Vagina (tissue), 2 donors: Measurements from ENCODE around the gene RPRD1B. TPM values are rescaled to one million over a fixed set of nuclear protein-coding genes. Genes with fewer than 3 reads are reported as not detected.

ENCODE experiments used
- DNase-seq, 2 donors: peaks; one replicate each; pipeline ENCODE4 v3.0.0-alpha.2; 2017; ENCODE audit errors: extremely low spot score in 2 of 2
- H3K27ac ChIP-seq: fragments of 200-600 bp; sonication (generic); one replicate; pipeline ENCODE4 v1.5.1; 2019
- H3K27me3 ChIP-seq: fragments of 200-600 bp; sonication (generic); one replicate; pipeline ENCODE4 v1.5.1; 2019
- H3K36me3 ChIP-seq, 2 donors: fragments of 200-600 bp; sonication (generic); one replicate each; pipeline ENCODE4 v1.5.1; 2017 to 2019
- H3K4me1 ChIP-seq: fragments of 200-600 bp; sonication (generic); one replicate; pipeline ENCODE4 v1.5.1; 2019
- H3K4me3 ChIP-seq, 2 donors: fragments of 200-600 bp; sonication (generic); 1 replicate in 1 of 2; 2 replicates in 1 of 2; pipeline ENCODE4 v1.5.1; 2016 to 2019
- H3K9me3 ChIP-seq: fragments of 200-600 bp; sonication (generic); one replicate; pipeline ENCODE4 v1.5.1; 2019
- CTCF ChIP-seq, 3 experiments: fragments of 450-650 bp in 2 of 3; fragments of 200-600 bp in 1 of 3; sonication (generic) in 1 of 3; IDR thresholded peaks; one replicate each; pipeline ENCODE4 v1.5.1; 2017 to 2019; ENCODE audit warnings: antibody characterized with exemption in 3 of 3, mild to moderate bottlenecking in 2 of 3, moderate library complexity in 2 of 3
- POLR2A ChIP-seq, 2 donors: fragments of 450-650 bp; IDR thresholded peaks; one replicate each; pipeline ENCODE4 v1.6.1; 2017; ENCODE audit warnings: antibody characterized with exemption in 2 of 2, mild to moderate bottlenecking in 2 of 2, moderate library complexity in 2 of 2
- POLR2AphosphoS5 ChIP-seq, 2 donors: sonication (generic); formaldehyde crosslinking; IDR thresholded peaks; one replicate each; pipeline ENCODE4 v1.9.0; 2017; ENCODE audit warnings: antibody characterized with exemption in 2 of 2, mild to moderate bottlenecking in 2 of 2, low read depth in 1 of 2; ENCODE audit not compliant: insufficient read depth in 1 of 2
- intact Hi-C: fragments of 100-400 bp; cut with DNase I; formaldehyde crosslinking; loops from one replicate; pipeline ENCODE4 v1.15.1; 2023
- total RNA-seq: library from RNA; depleted of rRNA; stranded (reverse); fragments of >200 nt; gene quantifications from one replicate; pipeline ENCODE4 v1.2.3, GENCODE V29; 2016

RPRD1B gene
- total RNA-seq, 1 donor from 2014 or later = 23.8 TPM

GRCh38 chr20:38116409-38117165 lies 83.0 kb downstream of the RPRD1B start:
- no peak overlapping the region for H3K27ac ChIP-seq
- intact Hi-C loops = no loop called here
- TF ChIP-seq CTCF (IDR thresholded peaks at IDR 0.05) = no peak
- no peak for TF ChIP-seq POLR2A (IDR thresholded peaks at IDR 0.05)
- TF ChIP-seq POLR2AphosphoS5 (IDR thresholded peaks at IDR 0.05; ENCODE audit: insufficient read depth in 1 of 2, low read depth in 1 of 2) = no peak
- DNase-seq = no peak
- no peak overlapping the region for H3K4me3 ChIP-seq
- H3K36me3 ChIP-seq = no peaks in the 10 kb centered on the region
- no peaks in the 10 kb centered on the region for H3K9me3 ChIP-seq
- H3K27me3 ChIP-seq = no peaks in the 10 kb centered on the region
- H3K4me1 ChIP-seq = peaks cover 9% of the 10 kb centered on the region

DNA sequence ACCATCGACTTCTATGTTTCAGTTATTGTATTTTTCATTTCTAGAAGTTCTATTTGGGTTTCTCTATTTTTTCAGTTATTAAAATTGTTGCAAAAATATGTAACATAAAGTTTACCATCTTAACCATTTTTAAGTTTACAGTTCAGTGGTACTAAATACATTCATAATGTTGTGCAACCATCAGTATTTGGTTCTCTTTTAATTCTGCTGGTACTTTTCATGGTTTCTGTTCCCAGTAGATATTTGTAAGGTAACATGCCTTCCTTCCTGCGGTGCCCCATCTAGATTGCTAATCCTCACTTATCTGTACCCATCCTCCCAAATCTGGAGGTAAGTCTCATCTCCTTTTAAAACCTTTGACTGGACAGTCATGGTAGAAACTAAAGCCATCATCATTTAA lies 83.7 kb downstream of the RPRD1B start:
- Histone ChIP-seq H3K36me3 (no peaks in the 10 kb centered on the region), H3K27ac (no peak overlapping the region), H3K27me3 (no peaks in the 10 kb centered on the region), H3K9me3 (no peaks in the 10 kb centered on the region), H3K4me3 (no peak overlapping the region), H3K4me1 (peaks cover 7% of the 10 kb centered on the region)
- TF ChIP-seq CTCF (IDR thresholded peaks at IDR 0.05) (no peak), POLR2AphosphoS5 (IDR thresholded peaks at IDR 0.05; ENCODE audit: insufficient read depth in 1 of 2, low read depth in 1 of 2) (no peak), POLR2A (IDR thresholded peaks at IDR 0.05) (no peak)
- no peak for DNase-seq
- intact Hi-C loops = no loop called here

GRCh38 chr20:38117635-38118034 lies 84.1 kb downstream of the RPRD1B start:
- TF ChIP-seq CTCF (IDR thresholded peaks at IDR 0.05) = no peak
- TF ChIP-seq POLR2A (IDR thresholded peaks at IDR 0.05) = no peak
- TF ChIP-seq POLR2AphosphoS5 (IDR thresholded peaks at IDR 0.05; ENCODE audit: insufficient read depth in 1 of 2, low read depth in 1 of 2) = no peak
- Histone ChIP-seq H3K4me1 (peaks cover 7% of the 10 kb centered on the region), H3K9me3 (no peaks in the 10 kb centered on the region), H3K4me3 (no peak overlapping the region), H3K27ac (no peak overlapping the region), H3K27me3 (no peaks in the 10 kb centered on the region), H3K36me3 (no peaks in the 10 kb centered on the region)
- intact Hi-C loops = no loop called here
- DNase-seq = peak in 1 of 2 donors; percentile 25

- no peaks in the 10 kb centered on the region for H3K27me3 ChIP-seq
- intact Hi-C loops = no loop called here
- H3K4me1 ChIP-seq = peaks cover 7% of the 10 kb centered on the region
- no peak overlapping the region for H3K4me3 ChIP-seq
- DNase-seq = peak in 1 of 2 donors; percentile 65
- H3K36me3 ChIP-seq = no peaks in the 10 kb centered on the region
- no peak overlapping the region for H3K27ac ChIP-seq
- TF ChIP-seq POLR2A (IDR thresholded peaks at IDR 0.05) (no peak), CTCF (IDR thresholded peaks at IDR 0.05) (no peak), POLR2AphosphoS5 (IDR thresholded peaks at IDR 0.05; ENCODE audit: insufficient read depth in 1 of 2, low read depth in 1 of 2) (no peak)
- H3K9me3 ChIP-seq = no peaks in the 10 kb centered on the region
Measured at GRCh38 chr20:38119446-38119845, 85.9 kb downstream of the RPRD1B start.

GRCh38 chr20:38120625-38120988 lies 87.1 kb downstream of the RPRD1B start:
- no peak overlapping the region for H3K4me3 ChIP-seq
- no peaks in the 10 kb centered on the region for H3K36me3 ChIP-seq
- H3K27ac ChIP-seq = no peak overlapping the region
- H3K9me3 ChIP-seq = no peaks in the 10 kb centered on the region
- intact Hi-C loops = no loop called here
- TF ChIP-seq POLR2AphosphoS5 (IDR thresholded peaks at IDR 0.05; ENCODE audit: insufficient read depth in 1 of 2, low read depth in 1 of 2) = no peak
- no peak for TF ChIP-seq POLR2A (IDR thresholded peaks at IDR 0.05)
- TF ChIP-seq CTCF (IDR thresholded peaks at IDR 0.05) = no peak
- H3K27me3 ChIP-seq = no peaks in the 10 kb centered on the region
- peaks cover 12% of the 10 kb centered on the region for H3K4me1 ChIP-seq
- DNase-seq = no peak
